Sigmoid colon (tissue), 7 donors: ENCODE measurements around the gene GJD3. TPM values are rescaled to one million over a fixed set of nuclear protein-coding genes. Genes with fewer than 3 reads are reported as not detected.

ENCODE experiments used
- DNase-seq: peaks from one replicate; pipeline ENCODE4 v3.0.0-alpha.2; 2019
- H3K27ac ChIP-seq, 4 donors: fragments of 200-600 bp; sonication (generic); one replicate each; pipeline ENCODE4 v1.5.1; 2016 to 2019; ENCODE audit warnings: mild to moderate bottlenecking in 1 of 4
- H3K27me3 ChIP-seq, 3 donors: fragments of 200-600 bp; sonication (generic); one replicate each; pipeline ENCODE4 v1.5.1; 2019; ENCODE audit warnings: mild to moderate bottlenecking in 1 of 3
- H3K36me3 ChIP-seq, 4 donors: fragments of 200-600 bp; sonication (generic); one replicate each; pipeline ENCODE4 v1.5.1; 2016 to 2019
- H3K4me1 ChIP-seq, 4 donors: fragments of 200-600 bp; sonication (generic); one replicate each; pipeline ENCODE4 v1.5.1; 2017 to 2019
- H3K4me3 ChIP-seq, 4 donors: fragments of 200-600 bp; sonication (generic); one replicate each; pipeline ENCODE4 v1.5.1; 2017 to 2019; ENCODE audit warnings: mild to moderate bottlenecking in 2 of 4, moderate library complexity in 1 of 4
- H3K9me3 ChIP-seq, 4 donors: fragments of 200-600 bp in 3 of 4; sonication (generic) in 3 of 4; one replicate each; pipeline versions ENCODE4 v1.5.1 to v1.6.1; 2013 to 2019
- CTCF ChIP-seq, 4 experiments: fragments of 450-650 bp in 3 of 4; fragments of 200-600 bp in 1 of 4; IDR thresholded peaks; one replicate each; pipeline ENCODE4 v1.5.1; 2016 to 2019; ENCODE audit warnings: antibody characterized with exemption in 4 of 4, mild to moderate bottlenecking in 3 of 4, moderate library complexity in 2 of 4
- EP300 ChIP-seq, 4 donors: sonication (generic); formaldehyde crosslinking; IDR thresholded peaks; one replicate each; pipeline ENCODE4 v1.6.1; 2017; ENCODE audit warnings: antibody characterized with exemption in 4 of 4
- POLR2A ChIP-seq, 2 donors: fragments of 450-650 bp; IDR thresholded peaks; one replicate each; pipeline ENCODE4 v1.6.1; 2016; ENCODE audit warnings: antibody characterized with exemption in 2 of 2, mild to moderate bottlenecking in 2 of 2, moderate library complexity in 2 of 2
- POLR2AphosphoS5 ChIP-seq, 4 donors: sonication (generic); formaldehyde crosslinking; IDR thresholded peaks; one replicate each; pipeline ENCODE4 v1.6.1; 2017; ENCODE audit warnings: antibody characterized with exemption in 4 of 4
- WGBS, 2 donors: extraction: QIAGEN DNeasy Blood & Tissue Kit; methylation state at CpG; one replicate each; pipeline ENCODE4 v1.1.7; 2013; 5-methylcytosine and 5-hydroxymethylcytosine counted together
- intact Hi-C: fragments of 100-400 bp; cut with DNase I; formaldehyde crosslinking; loops from one replicate; pipeline ENCODE4 v1.15.1; 2023
- polyA plus RNA-seq, 3 donors: library from polyadenylated mRNA; stranded (reverse); fragments of 200-250 nt; gene quantifications; one replicate each; pipeline ENCODE4 v1.2.3, GENCODE V29; 2013
- total RNA-seq, 4 donors: library from RNA; depleted of rRNA; stranded (reverse); fragments of >200 nt; gene quantifications; one replicate each; pipeline ENCODE4 v1.1.0, GENCODE V29; 2016
- donor health status: healthy with polysubstance abuse.
- donor health status: Bipolar disorder and iron deficiency.
- donor health status: healthy.

GJD3 gene
- total and polyA plus RNA-seq, 7 donors = 0.49 to 2.1 (median 0.64) TPM; not detected in 4

- 77 to 93% methylated on average over 5 of the region's 5 CpGs for WGBS, 2 donors
- Histone ChIP-seq H3K4me3 (no peak overlapping the region), H3K27ac (peak overlapping the region in 1 of 4 donors; percentile 96), H3K9me3 (no peaks in the 10 kb centered on the region), H3K36me3 (no peaks in the 10 kb centered on the region), H3K4me1 (peaks cover 0 to 79% (median 61%) of the 10 kb centered on the region in 4 donors), H3K27me3 (no peaks in the 10 kb centered on the region)
- intact Hi-C loops = no loop called here
- DNase-seq = no peak
- TF ChIP-seq EP300 (IDR thresholded peaks at IDR 0.05) = no peak
- TF ChIP-seq CTCF (IDR thresholded peaks at IDR 0.05) = no peak
- no peak for TF ChIP-seq POLR2A (IDR thresholded peaks at IDR 0.05)
- no peak for TF ChIP-seq POLR2AphosphoS5 (IDR thresholded peaks at IDR 0.05)
Observed at GRCh38 chr17:40338058-40338457, 26.5 kb downstream of the GJD3 start.

DNA sequence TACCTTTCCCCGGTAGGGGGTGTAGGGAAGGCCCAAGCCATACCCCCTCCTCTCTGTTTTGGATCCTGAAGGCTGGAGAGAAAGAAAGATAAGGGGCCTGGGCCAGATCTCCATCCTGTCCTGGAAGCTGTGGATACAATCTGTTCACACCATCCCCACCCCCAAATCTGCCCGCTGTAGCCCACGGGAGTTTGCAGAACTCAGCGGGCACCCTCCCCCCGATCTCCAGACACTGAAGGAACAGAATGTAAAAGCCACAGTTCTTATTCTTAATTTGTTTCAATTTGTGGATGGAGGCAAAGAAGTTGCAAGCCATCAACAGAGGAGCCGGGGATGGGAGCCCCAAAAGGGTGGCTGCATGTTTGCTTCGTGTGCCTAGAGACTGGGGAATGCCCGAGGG lies 27.2 kb downstream of the GJD3 start:
- intact Hi-C loops = no loop called here

GRCh38 chr17:40335620-40336019 lies 28.9 kb downstream of the GJD3 start:
- Histone ChIP-seq H3K4me1 (peaks cover 0 to 90% (median 76%) of the 10 kb centered on the region in 4 donors), H3K9me3 (no peaks in the 10 kb centered on the region)
- intact Hi-C loops = no loop called here

More for the DNA sequence above, 27.2 kb downstream of the GJD3 start:
- H3K27me3 ChIP-seq = no peaks in the 10 kb centered on the region
- H3K9me3 ChIP-seq = no peaks in the 10 kb centered on the region
- H3K4me3 ChIP-seq = no peak overlapping the region
- 89 to 90% methylated on average over 8 of the region's 8 CpGs for WGBS, 2 donors
- no peaks in the 10 kb centered on the region for H3K36me3 ChIP-seq
- peaks cover 0 to 82% (median 63%) of the 10 kb centered on the region in 4 donors for H3K4me1 ChIP-seq
- H3K27ac ChIP-seq = peak overlapping the region in 2 of 4 donors; percentile 4 to 96
- TF ChIP-seq POLR2A (IDR thresholded peaks at IDR 0.05) (no peak), POLR2AphosphoS5 (IDR thresholded peaks at IDR 0.05) (no peak), CTCF (IDR thresholded peaks at IDR 0.05) (no peak), EP300 (IDR thresholded peaks at IDR 0.05) (no peak)
- no peak for DNase-seq

GRCh38 chr17:40333781-40334448 lies 30.6 kb downstream of the GJD3 start:
- peak overlapping the region; percentile 87 to 98 (median 96) for H3K27ac ChIP-seq
- H3K4me1 ChIP-seq = peaks cover 0 to 97% (median 84%) of the 10 kb centered on the region in 4 donors
- no peaks in the 10 kb centered on the region for H3K9me3 ChIP-seq
- H3K36me3 ChIP-seq = no peaks in the 10 kb centered on the region
- 78 to 90% methylated on average over 4 of the region's 4 CpGs for WGBS, 2 donors
- H3K4me3 ChIP-seq = no peak overlapping the region
- H3K27me3 ChIP-seq = no peaks in the 10 kb centered on the region
- no peak for TF ChIP-seq CTCF (IDR thresholded peaks at IDR 0.05)
- TF ChIP-seq POLR2AphosphoS5 (IDR thresholded peaks at IDR 0.05) = no peak
- TF ChIP-seq EP300 (IDR thresholded peaks at IDR 0.05) = no peak
- no peak for TF ChIP-seq POLR2A (IDR thresholded peaks at IDR 0.05)
- intact Hi-C loops = no loop called here
- DNase-seq = no peak

More at GRCh38 chr17:40335620-40336019, 28.9 kb downstream of the GJD3 start:
- Histone ChIP-seq H3K27ac (peak overlapping the region; percentile 50 to 98 (median 92)), H3K27me3 (no peaks in the 10 kb centered on the region), H3K4me3 (no peak overlapping the region), H3K36me3 (no peaks in the 10 kb centered on the region)
- 91 to 92% methylated on average over 8 of the region's 8 CpGs for WGBS, 2 donors
- TF ChIP-seq EP300 (IDR thresholded peaks at IDR 0.05) (no peak), POLR2A (IDR thresholded peaks at IDR 0.05) (no peak), CTCF (IDR thresholded peaks at IDR 0.05) (no peak), POLR2AphosphoS5 (IDR thresholded peaks at IDR 0.05) (no peak)
- no peak for DNase-seq
